ENCODE results near the gene PFKFB1.
A peak's percentile ranks its signal among the peaks of the same experiment; 100 is the strongest.

PFKFB1 gene

GRCh38 chrX:54994099-54994498, at the start of gene PFKFB1:
Gene PFKFB1, minus strand, starts transcription at chrX:54994188. Its CDS starts 181 bp downstream, at chrX:54994007.
- DNase-seq (ENCODE audit: low spot score) = no peak

DNA sequence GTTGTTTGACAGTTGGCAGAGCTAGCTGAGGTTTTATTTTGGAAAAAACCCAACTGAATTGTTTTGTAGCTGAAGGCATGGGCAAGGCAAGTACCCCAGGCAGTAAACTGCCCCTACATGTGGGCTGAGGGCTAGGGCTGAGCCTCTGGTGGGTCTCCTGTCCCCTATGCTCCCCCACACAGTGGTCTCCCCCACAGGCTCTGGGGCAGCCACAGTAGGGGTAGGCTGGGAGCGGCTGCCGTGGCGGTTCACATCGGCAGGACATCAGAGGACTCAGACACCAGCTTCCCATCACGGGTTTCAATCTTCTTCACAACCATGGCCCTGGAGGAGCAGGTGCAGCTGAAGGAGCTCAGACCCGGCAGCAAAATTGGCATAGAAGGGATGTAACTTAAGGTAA, 47.5 kb upstream of the PFKFB1 start:
- DNase-seq (ENCODE audit: low spot score) = no peak

- no peak for DNase-seq (ENCODE audit: low spot score)
These were observed 45.5 kb upstream of the PFKFB1 start for GRCh38 chrX:55039471-55039870.

GRCh38 chrX:55033429-55033828, 39.4 kb upstream of the PFKFB1 start:
- no peak for DNase-seq (ENCODE audit: low spot score)

GRCh38 chrX:55030271-55031205, 36.5 kb upstream of the PFKFB1 start, which contains the start of gene ALAS2:
Gene ALAS2, minus strand, starts transcription at chrX:55030977. Its CDS starts 4,977 bp downstream, at chrX:55026000.
- no peak for DNase-seq (ENCODE audit: low spot score)

DNA sequence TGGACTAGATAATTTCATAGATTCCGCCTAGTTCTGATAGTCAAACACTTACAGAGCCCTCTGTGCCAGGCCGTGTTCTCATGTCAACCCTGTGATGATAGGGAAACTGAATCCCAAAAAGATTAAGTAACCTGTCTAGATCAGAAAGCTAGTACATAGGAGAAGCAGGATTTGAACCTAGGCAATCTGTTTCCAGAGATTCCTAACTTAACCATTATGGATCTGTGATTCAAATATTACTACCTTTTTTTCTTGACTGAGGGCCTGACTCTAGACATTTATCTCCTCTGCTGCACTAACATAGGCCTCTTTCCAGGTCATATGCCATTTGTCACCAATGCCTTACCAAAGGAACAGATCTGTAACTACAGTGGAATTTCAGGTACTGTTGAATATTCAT, 35.3 kb upstream of the PFKFB1 start:
- DNase-seq (ENCODE audit: low spot score) = no peak

DNA sequence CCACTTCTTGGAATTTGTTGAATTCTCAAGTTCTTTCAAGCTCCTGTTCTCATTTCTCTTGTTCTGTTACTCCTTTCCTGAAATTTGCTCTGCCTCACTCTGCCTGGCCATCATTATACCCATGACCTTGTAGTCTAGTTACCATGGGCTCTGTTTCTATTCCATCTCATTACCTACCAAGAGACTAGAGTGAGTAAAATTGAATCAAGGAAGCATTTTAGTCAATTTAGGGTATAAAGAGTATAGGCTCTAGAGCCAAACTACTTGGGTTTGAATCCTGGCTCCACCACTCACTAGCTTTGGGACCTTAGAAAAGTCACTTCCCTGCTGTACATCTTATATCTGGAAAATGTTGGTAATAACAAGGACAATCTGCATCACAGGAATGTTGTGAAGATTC, 34.6 kb upstream of the PFKFB1 start:
- no peak for DNase-seq (ENCODE audit: low spot score)

DNA sequence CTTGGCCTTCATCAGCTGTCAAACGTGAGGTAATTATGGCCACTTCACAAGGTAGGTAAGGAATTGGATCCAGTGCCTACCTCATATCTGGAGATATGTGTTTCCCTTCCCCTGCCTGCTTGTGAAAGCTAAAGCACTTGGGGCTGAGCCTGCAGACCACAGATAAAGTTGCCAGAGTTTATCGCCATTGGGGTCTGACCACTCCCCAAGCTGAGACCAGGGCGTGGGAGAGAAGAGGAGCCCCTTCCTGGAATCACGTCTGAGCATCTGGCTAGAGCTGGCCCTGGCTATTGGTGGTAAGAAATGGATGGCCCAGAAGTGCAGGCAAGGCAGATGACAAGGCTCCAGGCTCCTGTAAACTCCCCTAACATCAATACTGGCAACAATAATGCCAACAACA, 34.1 kb upstream of the PFKFB1 start:
- DNase-seq (ENCODE audit: low spot score) = no peak

- DNase-seq (ENCODE audit: low spot score) = no peak
These were observed 32.9 kb upstream of the PFKFB1 start for GRCh38 chrX:55026840-55027239.

- no peak for DNase-seq (ENCODE audit: low spot score)
These were observed 32.2 kb upstream of the PFKFB1 start for GRCh38 chrX:55026143-55026542.

GRCh38 chrX:55014897-55015299, 20.9 kb upstream of the PFKFB1 start:
- DNase-seq (ENCODE audit: low spot score) = no peak

DNA sequence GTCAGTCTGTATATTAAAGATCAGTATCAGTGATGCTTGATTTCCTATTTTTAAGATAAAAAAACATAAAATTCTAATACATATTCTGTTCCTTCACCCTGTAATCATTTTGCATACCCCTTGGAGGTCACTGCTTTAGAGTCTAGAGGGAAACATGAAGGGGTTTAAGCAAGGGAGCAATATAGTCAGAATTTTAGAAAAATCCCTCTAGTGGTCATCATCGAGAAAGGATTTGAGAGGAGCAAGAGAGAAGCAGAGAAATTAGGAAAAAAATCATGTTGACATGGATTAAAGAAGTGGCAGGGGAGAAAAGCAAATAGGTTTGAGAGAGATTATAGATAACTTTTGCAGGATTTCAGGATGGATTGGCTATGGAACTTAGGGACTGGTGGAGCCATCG, 17.3 kb upstream of the PFKFB1 start:
- no peak for DNase-seq (ENCODE audit: low spot score)

GRCh38 chrX:55008571-55009358, 14.8 kb upstream of the PFKFB1 start:
- peak; percentile 60 for DNase-seq (ENCODE audit: low spot score)

DNA sequence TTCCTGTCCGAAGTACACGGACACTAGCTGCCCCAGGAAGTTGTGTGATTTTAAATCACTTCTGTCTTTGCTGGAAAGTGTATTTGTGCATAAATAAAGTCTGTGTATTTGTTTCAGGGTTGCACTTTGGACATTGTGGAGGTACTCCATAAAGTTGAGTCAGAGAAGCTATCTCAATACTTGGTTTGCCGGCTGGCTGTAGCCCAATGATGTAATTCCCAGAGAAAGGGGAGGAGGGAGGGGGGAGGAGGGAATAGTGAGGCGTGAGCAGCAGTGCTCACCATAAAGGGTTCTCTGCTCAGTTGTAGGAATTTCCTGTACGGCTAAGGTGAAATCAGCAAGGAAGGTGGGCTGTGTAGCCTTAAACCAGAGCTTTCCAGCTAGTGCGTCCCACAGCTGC, 13.7 kb upstream of the PFKFB1 start:
- peak; percentile 51 for DNase-seq (ENCODE audit: low spot score)

- DNase-seq (ENCODE audit: low spot score) = no peak
These were observed 13.0 kb upstream of the PFKFB1 start for GRCh38 chrX:55006827-55007621.

GRCh38 chrX:55005256-55005655, 11.3 kb upstream of the PFKFB1 start:
- no peak for DNase-seq (ENCODE audit: low spot score)

DNA sequence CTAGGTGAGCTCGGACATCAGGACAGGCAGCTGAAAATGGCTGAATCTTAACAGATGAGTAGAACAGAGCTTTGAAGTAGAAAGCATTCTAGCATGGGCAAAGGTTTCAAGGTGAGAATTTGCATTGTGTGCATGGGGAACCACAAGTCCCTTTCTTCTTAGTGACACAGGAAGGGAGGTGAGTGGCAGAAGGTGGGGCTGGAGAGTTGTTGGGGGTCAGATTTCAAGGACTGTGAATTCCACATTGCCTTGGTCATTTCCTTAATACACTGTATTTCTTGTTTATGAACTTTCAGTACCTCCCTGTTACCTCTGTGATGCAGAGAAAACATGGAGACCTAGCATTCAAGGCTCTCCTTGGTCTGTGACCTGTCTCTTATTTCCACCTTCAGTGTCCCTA, 10.2 kb upstream of the PFKFB1 start:
- peak; percentile 63 for DNase-seq (ENCODE audit: low spot score)

DNA sequence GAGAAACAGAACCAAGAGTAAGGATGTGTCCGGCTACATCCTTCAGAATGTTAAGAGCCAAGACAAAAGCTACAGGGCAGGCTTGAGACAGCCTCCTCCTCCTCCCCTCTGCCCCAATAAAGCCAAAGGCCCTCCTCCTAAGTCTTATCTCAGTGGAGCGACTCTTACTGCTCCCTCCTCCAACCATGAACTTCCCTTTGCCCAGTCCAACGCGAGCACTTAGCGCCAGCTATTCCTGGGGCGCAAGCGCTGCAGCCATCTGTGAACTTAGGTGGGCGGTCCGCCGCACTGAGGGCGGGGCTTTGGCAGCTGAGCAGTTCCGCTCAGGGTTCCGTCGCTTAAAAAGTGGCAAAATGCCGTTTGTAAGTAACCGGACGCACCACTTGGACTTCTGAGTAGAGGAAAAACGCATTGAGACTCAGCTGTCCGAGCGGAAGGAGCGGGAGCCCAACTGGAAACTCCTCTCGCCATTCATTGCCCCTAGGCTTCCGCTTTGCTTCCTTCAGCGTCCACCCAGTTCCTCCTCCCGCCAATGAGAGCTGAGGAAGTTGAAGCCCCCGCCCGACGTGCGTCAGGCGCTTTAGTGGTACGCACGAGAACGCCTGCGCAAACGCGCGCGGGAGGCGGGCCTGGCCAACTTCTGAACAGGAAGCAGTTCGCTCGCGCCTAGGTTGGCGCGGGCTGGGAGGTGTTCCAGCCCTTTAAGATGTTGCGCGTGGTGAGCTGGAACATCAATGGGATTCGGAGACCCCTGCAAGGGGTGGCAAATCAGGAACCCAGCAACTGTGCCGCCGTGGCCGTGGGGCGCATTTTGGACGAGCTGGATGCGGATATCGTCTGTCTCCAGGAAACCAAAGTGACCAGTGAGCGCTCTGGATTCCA, 6.0 kb upstream of the PFKFB1 start, which contains the start of gene APEX2:
Gene APEX2 (plus strand): TSS at position 647 of the 882 bp plus-strand sequence. CDS start 60 bp downstream, at position 707.
- DNase-seq (ENCODE audit: low spot score) = peak; percentile 88

- DNase-seq (ENCODE audit: low spot score) = no peak
These were observed 1.6 kb upstream of the PFKFB1 start for GRCh38 chrX:54995621-54996020.

DNA sequence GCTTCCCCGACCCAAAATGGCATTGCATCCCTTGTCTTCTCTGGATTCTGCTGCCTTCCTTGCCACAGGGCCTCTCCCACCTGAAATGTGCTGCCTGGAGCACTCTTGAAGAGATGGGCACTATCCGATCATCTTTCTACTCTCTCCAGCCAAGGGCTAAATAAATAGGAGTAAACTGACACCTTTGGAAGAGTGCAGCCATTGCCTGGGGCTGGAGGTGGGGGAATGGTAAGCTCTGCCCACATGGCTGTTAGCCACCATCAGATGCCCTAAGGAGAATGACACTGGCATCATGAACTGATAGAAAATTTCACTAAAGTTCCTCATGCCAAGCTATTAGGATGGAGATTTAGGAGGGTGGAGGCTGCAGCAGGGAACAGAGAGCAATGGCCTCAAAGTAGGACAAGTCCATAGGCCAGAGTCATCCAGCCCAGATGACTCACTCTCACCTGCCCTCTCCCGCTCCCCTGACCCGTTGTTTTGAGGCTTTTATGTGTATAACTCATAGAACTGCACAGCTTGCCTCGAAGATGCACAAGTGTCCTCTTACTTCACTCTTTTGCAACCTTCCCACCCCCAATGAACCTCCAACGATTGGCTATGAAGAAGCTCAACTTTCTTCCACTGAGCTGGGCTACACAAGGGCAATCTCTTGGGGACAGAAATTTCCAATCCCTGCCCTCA, 822 bp upstream of the PFKFB1 start:
- no peak for DNase-seq (ENCODE audit: low spot score)
